GM19467 (cell line): ENCODE data around the gene HELQ.

ENCODE experiments used
- ATAC-seq: cut with Tn5 transposase; IDR thresholded peaks from one replicate; pipeline ENCODE4 v1.9.1; 2021; ENCODE audit warnings: mild to moderate bottlenecking, moderate library complexity; ENCODE audit not compliant: unreplicated experiment

Gene HELQ

GRCh38 chr4:83378419-83378818 is 77.2 kb downstream of the HELQ start:
- ATAC-seq = no peak

- ATAC-seq = no peak
Measured at GRCh38 chr4:83372931-83373330, 82.7 kb downstream of the HELQ start.

GRCh38 chr4:83371936-83372335 is 83.7 kb downstream of the HELQ start:
- ATAC-seq = no peak

- no peak for ATAC-seq
Measured at GRCh38 chr4:83371235-83371634, 84.4 kb downstream of the HELQ start.

- no peak for ATAC-seq
Measured at GRCh38 chr4:83370640-83370906, 85.0 kb downstream of the HELQ start.

GRCh38 chr4:83369831-83370639 is 85.6 kb downstream of the HELQ start:
- ATAC-seq = no peak

GRCh38 chr4:83364312-83364711 is 91.3 kb downstream of the HELQ start:
- ATAC-seq = no peak

- no peak for ATAC-seq
Measured at GRCh38 chr4:83362492-83363329, 92.9 kb downstream of the HELQ start.

GRCh38 chr4:83361416-83362103 is 94.1 kb downstream of the HELQ start:
- no peak for ATAC-seq

GRCh38 chr4:83360018-83360417 is 95.6 kb downstream of the HELQ start:
- ATAC-seq = no peak

- ATAC-seq = no peak
Measured at GRCh38 chr4:83358410-83358809, 97.2 kb downstream of the HELQ start.
